ENCODE data around the gene AOPEP.

The AOPEP gene

DNA sequence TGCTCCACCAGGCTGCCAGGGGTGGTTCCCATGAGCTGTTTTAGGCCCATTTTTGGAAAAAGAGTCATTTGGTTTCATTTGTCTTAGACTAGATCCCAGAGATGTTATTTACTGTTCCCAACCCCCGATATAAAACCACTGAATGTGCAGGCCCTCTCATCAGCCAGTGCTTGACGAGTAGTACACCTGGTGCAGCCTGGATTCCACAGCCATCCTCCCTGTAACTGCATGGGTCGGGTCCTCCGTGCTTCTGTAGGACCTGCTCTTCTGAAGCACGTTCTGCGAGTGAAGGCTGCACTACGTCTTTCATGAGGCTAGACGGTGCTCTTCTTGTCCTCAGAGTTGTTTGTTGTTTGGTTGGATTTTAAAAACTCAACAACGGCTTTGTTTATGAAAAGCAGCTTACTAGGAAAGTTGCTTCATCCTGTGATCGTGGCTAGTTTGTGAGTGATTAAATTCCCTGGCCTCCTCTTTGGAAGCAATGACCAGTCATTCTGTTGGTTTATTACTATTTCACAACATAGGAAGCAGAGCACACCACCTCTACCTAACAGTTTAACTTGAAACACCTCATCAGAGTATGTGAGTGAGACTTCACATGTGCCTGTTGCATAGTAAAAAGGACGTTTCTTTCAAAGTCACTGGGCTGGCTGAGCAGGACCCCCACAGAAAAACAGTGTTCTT lies 135.2 kb downstream of the AOPEP start:
- Histone ChIP-seq H3K79me2 (ENCODE audit: insufficient read depth, low read length) (no peaks in the 10 kb centered on the region), H3K9me2 (ENCODE audit: low read depth, low read length) (no peaks in the 10 kb centered on the region), H3K4me3 (ENCODE audit: low read depth, low read length, poor library complexity, severe bottlenecking) (no peak overlapping the region), H3K9ac (ENCODE audit: low read length) (no peak overlapping the region), H3K27ac (ENCODE audit: low read depth, low read length, poor library complexity, severe bottlenecking) (no peak overlapping the region), H3K27me3 (ENCODE audit: insufficient read depth, low read length) (no peaks in the 10 kb centered on the region; the same call in 1 of the 2 replicates), H2AFZ (ENCODE audit: low read length) (no peak overlapping the region), H4K20me1 (ENCODE audit: insufficient read depth, low read length) (no peaks in the 10 kb centered on the region), H3F3A (ENCODE audit: insufficient read depth, low read length) (no peaks in the 10 kb centered on the region), H3K9me3 (ENCODE audit: low read length) (no peaks in the 10 kb centered on the region), H3K4me1 (ENCODE audit: insufficient read depth, low read length, severe bottlenecking) (peaks cover 23% of the 10 kb centered on the region), H3K36me3 (ENCODE audit: insufficient read depth, low read length) (peaks cover 19% of the 10 kb centered on the region), H3K4me2 (ENCODE audit: low read length) (peak overlapping the region; percentile 18; the same call in 1 of the 2 replicates)
- no peak for TF ChIP-seq EZH2 (IDR thresholded peaks at IDR 0.05; ENCODE audit: borderline replicate concordance, low read length)
- TF ChIP-seq, protein P1, sequence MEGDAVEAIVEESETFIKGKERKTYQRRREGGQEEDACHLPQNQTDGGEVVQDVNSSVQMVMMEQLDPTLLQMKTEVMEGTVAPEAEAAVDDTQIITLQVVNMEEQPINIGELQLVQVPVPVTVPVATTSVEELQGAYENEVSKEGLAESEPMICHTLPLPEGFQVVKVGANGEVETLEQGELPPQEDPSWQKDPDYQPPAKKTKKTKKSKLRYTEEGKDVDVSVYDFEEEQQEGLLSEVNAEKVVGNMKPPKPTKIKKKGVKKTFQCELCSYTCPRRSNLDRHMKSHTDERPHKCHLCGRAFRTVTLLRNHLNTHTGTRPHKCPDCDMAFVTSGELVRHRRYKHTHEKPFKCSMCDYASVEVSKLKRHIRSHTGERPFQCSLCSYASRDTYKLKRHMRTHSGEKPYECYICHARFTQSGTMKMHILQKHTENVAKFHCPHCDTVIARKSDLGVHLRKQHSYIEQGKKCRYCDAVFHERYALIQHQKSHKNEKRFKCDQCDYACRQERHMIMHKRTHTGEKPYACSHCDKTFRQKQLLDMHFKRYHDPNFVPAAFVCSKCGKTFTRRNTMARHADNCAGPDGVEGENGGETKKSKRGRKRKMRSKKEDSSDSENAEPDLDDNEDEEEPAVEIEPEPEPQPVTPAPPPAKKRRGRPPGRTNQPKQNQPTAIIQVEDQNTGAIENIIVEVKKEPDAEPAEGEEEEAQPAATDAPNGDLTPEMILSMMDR (IDR thresholded peaks at IDR 0.05; ENCODE audit: low read length) = no peak

DNA sequence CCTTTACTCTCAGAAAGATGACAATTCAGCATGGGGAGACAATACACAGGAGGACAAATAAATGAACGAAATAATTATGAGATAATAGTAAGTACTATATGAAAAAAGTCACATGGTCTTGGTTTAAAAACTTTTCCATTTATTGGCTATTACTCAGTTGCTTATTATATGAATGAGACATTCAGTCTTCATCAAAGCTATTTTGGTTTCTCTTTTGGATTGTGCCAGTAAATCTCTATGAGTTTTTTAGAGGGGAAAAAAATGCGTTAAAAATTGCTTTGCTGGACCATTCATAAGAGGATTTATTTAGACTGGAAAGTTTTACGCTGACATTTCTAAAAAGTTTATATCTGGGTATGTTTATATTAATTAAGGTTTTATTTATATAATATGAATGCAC lies 137.7 kb downstream of the AOPEP start:
- Histone ChIP-seq H3K4me1 (ENCODE audit: insufficient read depth, low read length, severe bottlenecking) (peaks cover 39% of the 10 kb centered on the region), H3K79me2 (ENCODE audit: insufficient read depth, low read length) (no peaks in the 10 kb centered on the region), H3K4me3 (ENCODE audit: low read depth, low read length, poor library complexity, severe bottlenecking) (no peak overlapping the region), H3K9ac (ENCODE audit: low read length) (no peak overlapping the region), H3F3A (ENCODE audit: insufficient read depth, low read length) (no peaks in the 10 kb centered on the region), H3K36me3 (ENCODE audit: insufficient read depth, low read length) (peaks cover 3% of the 10 kb centered on the region; the same call in 1 of the 2 replicates), H4K20me1 (ENCODE audit: insufficient read depth, low read length) (no peaks in the 10 kb centered on the region), H3K27me3 (ENCODE audit: insufficient read depth, low read length) (no peaks in the 10 kb centered on the region; the same call in 1 of the 2 replicates), H3K9me2 (ENCODE audit: low read depth, low read length) (no peaks in the 10 kb centered on the region), H2AFZ (ENCODE audit: low read length) (no peak overlapping the region), H3K4me2 (ENCODE audit: low read length) (no peak overlapping the region), H3K9me3 (ENCODE audit: low read length) (no peaks in the 10 kb centered on the region), H3K27ac (ENCODE audit: low read depth, low read length, poor library complexity, severe bottlenecking) (no peak overlapping the region)
- TF ChIP-seq EZH2 (IDR thresholded peaks at IDR 0.05; ENCODE audit: borderline replicate concordance, low read length) = no peak
- TF ChIP-seq, protein P1 (IDR thresholded peaks at IDR 0.05; ENCODE audit: low read length) = no peak

DNA sequence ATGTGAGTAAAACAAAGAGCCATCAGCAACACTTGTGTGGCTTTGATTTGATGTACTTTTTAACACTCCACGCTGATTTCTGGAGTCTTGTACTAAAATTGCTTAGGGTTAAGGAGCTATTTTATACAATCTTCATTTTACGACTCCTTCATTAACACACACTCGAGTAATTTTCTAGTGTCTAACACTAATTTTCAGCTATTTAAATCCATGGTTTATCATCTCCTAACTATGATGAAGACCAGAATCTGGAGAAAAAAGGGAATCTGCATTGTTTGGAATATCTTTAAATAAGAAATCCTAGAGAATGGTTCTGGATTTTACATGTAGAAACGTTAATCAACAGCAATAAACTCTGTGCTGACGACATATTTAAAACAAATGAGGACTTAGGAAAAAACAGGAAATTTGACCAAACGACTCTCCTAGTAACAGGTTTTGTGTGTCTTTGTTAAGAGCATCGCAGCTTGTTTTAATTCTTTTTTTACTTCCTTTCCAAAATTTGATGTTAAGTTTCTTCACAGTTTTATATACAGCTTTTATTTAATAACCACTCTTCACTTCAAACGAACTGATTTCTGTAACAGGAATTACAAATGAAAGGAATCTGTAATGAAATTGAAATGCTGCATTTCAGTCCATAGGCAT lies 138.5 kb downstream of the AOPEP start:
- no peak for TF ChIP-seq EZH2 (IDR thresholded peaks at IDR 0.05; ENCODE audit: borderline replicate concordance, low read length)
- TF ChIP-seq, protein P1 (IDR thresholded peaks at IDR 0.05; ENCODE audit: low read length) = no peak
- Histone ChIP-seq H3F3A (ENCODE audit: insufficient read depth, low read length) (no peaks in the 10 kb centered on the region), H2AFZ (ENCODE audit: low read length) (no peak overlapping the region), H3K27ac (ENCODE audit: low read depth, low read length, poor library complexity, severe bottlenecking) (no peak overlapping the region), H3K4me1 (ENCODE audit: insufficient read depth, low read length, severe bottlenecking) (peaks cover 38% of the 10 kb centered on the region), H4K20me1 (ENCODE audit: insufficient read depth, low read length) (no peaks in the 10 kb centered on the region), H3K9ac (ENCODE audit: low read length) (no peak overlapping the region), H3K79me2 (ENCODE audit: insufficient read depth, low read length) (no peaks in the 10 kb centered on the region), H3K36me3 (ENCODE audit: insufficient read depth, low read length) (no peaks in the 10 kb centered on the region; the same call in 1 of the 2 replicates), H3K9me2 (ENCODE audit: low read depth, low read length) (no peaks in the 10 kb centered on the region), H3K9me3 (ENCODE audit: low read length) (no peaks in the 10 kb centered on the region), H3K27me3 (ENCODE audit: insufficient read depth, low read length) (no peaks in the 10 kb centered on the region), H3K4me2 (ENCODE audit: low read length) (no peak overlapping the region), H3K4me3 (ENCODE audit: low read depth, low read length, poor library complexity, severe bottlenecking) (no peak overlapping the region)

Data from OCI-LY1 (cell line).